HL-60 (cell line): ENCODE measurements around the gene SMIM5.

Experiments used
- POLR2AphosphoS5 ChIP-seq: IDR thresholded peaks from 2 replicates; pipeline ENCODE4 v1.6.1; 2012; ENCODE audit warnings: low read depth
- TF ChIP-seq, protein P1 (sequence below): IDR thresholded peaks from one replicate; pipeline ENCODE4 v1.5.1; 2011; ENCODE audit warnings: low read length, control low read depth, inconsistent platforms; ENCODE audit not compliant: insufficient read depth
- TF ChIP-seq, protein P2 (sequence below): IDR thresholded peaks from 2 replicates; pipeline ENCODE4 v1.6.1; 2012; ENCODE audit warnings: low read depth; ENCODE audit not compliant: insufficient replicate concordance

GRCh38 chr17:75588596-75589011 lies 44.6 kb upstream of the SMIM5 start:
- TF ChIP-seq, protein P1, sequence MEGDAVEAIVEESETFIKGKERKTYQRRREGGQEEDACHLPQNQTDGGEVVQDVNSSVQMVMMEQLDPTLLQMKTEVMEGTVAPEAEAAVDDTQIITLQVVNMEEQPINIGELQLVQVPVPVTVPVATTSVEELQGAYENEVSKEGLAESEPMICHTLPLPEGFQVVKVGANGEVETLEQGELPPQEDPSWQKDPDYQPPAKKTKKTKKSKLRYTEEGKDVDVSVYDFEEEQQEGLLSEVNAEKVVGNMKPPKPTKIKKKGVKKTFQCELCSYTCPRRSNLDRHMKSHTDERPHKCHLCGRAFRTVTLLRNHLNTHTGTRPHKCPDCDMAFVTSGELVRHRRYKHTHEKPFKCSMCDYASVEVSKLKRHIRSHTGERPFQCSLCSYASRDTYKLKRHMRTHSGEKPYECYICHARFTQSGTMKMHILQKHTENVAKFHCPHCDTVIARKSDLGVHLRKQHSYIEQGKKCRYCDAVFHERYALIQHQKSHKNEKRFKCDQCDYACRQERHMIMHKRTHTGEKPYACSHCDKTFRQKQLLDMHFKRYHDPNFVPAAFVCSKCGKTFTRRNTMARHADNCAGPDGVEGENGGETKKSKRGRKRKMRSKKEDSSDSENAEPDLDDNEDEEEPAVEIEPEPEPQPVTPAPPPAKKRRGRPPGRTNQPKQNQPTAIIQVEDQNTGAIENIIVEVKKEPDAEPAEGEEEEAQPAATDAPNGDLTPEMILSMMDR, result no peak
- TF ChIP-seq, protein P2, sequence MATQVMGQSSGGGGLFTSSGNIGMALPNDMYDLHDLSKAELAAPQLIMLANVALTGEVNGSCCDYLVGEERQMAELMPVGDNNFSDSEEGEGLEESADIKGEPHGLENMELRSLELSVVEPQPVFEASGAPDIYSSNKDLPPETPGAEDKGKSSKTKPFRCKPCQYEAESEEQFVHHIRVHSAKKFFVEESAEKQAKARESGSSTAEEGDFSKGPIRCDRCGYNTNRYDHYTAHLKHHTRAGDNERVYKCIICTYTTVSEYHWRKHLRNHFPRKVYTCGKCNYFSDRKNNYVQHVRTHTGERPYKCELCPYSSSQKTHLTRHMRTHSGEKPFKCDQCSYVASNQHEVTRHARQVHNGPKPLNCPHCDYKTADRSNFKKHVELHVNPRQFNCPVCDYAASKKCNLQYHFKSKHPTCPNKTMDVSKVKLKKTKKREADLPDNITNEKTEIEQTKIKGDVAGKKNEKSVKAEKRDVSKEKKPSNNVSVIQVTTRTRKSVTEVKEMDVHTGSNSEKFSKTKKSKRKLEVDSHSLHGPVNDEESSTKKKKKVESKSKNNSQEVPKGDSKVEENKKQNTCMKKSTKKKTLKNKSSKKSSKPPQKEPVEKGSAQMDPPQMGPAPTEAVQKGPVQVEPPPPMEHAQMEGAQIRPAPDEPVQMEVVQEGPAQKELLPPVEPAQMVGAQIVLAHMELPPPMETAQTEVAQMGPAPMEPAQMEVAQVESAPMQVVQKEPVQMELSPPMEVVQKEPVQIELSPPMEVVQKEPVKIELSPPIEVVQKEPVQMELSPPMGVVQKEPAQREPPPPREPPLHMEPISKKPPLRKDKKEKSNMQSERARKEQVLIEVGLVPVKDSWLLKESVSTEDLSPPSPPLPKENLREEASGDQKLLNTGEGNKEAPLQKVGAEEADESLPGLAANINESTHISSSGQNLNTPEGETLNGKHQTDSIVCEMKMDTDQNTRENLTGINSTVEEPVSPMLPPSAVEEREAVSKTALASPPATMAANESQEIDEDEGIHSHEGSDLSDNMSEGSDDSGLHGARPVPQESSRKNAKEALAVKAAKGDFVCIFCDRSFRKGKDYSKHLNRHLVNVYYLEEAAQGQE, result no peak
- no peak for TF ChIP-seq POLR2AphosphoS5
